Lower lobe of right lung (tissue), 2 donors: Measurements from ENCODE around the gene FBXL16. TPM values are rescaled to one million over a fixed set of nuclear protein-coding genes. Genes with fewer than 3 reads are reported as not detected.

Experiments used
- ATAC-seq, 2 donors: fragments of 200-7000 bp; cut with Tn5 transposase; one replicate each; pipeline ENCODE4 v1.9.1; 2020 to 2022; ENCODE audit warnings: mild to moderate bottlenecking in 2 of 2, moderate library complexity in 2 of 2
- DNase-seq: peaks from one replicate; pipeline ENCODE4 v3.0.0-alpha.2; 2020
- H3K27ac ChIP-seq: fragments of 200-600 bp; one replicate; pipeline ENCODE4 v1.8.0; 2022
- H3K27me3 ChIP-seq: fragments of 200-600 bp; one replicate; pipeline ENCODE4 v1.8.0; 2022; ENCODE audit warnings: low read depth
- H3K36me3 ChIP-seq: fragments of 200-600 bp; one replicate; pipeline ENCODE4 v1.8.0; 2022; ENCODE audit warnings: mild to moderate bottlenecking
- H3K4me1 ChIP-seq: fragments of 200-600 bp; one replicate; pipeline ENCODE4 v1.8.0; 2022
- H3K4me3 ChIP-seq: fragments of 200-600 bp; one replicate; pipeline ENCODE4 v1.8.0; 2022; ENCODE audit warnings: mild to moderate bottlenecking
- H3K9me3 ChIP-seq: fragments of 200-600 bp; one replicate; pipeline ENCODE4 v1.8.0; 2022
- intact Hi-C: fragments of 100-400 bp; cut with DNase I; formaldehyde crosslinking; loops from one replicate; pipeline ENCODE4 v1.11.0; 2022
- total RNA-seq: library from RNA; stranded (reverse); fragmentation: NEBNext Ultra II Directional; extraction: Animal tissue kit (Norgen Biotek cat#: 25700); gene quantifications from one replicate; pipeline ENCODE4 v1.2.1, GENCODE V29; 2021
- TF ChIP-seq, protein P1 (sequence below): fragments of 200-600 bp; IDR thresholded peaks from one replicate; pipeline ENCODE4 v1.8.0; 2022; ENCODE audit warnings: antibody characterized with exemption, mild to moderate bottlenecking
- donor health status: DM: no; HTN: yes; CAD: no; lungs with severe emphysema.

FBXL16 gene
- total RNA-seq, 1 donor from 2014 or later, result 11.0 TPM

GRCh38 chr16:732332-732731, 26.7 kb upstream of the FBXL16 start:
- no peaks in the 10 kb centered on the region for H3K9me3 ChIP-seq
- TF ChIP-seq, protein P1, sequence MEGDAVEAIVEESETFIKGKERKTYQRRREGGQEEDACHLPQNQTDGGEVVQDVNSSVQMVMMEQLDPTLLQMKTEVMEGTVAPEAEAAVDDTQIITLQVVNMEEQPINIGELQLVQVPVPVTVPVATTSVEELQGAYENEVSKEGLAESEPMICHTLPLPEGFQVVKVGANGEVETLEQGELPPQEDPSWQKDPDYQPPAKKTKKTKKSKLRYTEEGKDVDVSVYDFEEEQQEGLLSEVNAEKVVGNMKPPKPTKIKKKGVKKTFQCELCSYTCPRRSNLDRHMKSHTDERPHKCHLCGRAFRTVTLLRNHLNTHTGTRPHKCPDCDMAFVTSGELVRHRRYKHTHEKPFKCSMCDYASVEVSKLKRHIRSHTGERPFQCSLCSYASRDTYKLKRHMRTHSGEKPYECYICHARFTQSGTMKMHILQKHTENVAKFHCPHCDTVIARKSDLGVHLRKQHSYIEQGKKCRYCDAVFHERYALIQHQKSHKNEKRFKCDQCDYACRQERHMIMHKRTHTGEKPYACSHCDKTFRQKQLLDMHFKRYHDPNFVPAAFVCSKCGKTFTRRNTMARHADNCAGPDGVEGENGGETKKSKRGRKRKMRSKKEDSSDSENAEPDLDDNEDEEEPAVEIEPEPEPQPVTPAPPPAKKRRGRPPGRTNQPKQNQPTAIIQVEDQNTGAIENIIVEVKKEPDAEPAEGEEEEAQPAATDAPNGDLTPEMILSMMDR, result no peak
- intact Hi-C loops, result no loop called here
- H3K4me1 ChIP-seq, result peaks cover 14% of the 10 kb centered on the region
- H3K27me3 ChIP-seq, result peaks cover 13% of the 10 kb centered on the region
- DNase-seq (no peak), ATAC-seq (no peak)
- peaks cover 53% of the 10 kb centered on the region for H3K36me3 ChIP-seq
- no peak overlapping the region for H3K4me3 ChIP-seq
- no peak overlapping the region for H3K27ac ChIP-seq

- ATAC-seq (no peak), DNase-seq (no peak)
- intact Hi-C loops, result no loop called here
- Histone ChIP-seq H3K9me3 (no peaks in the 10 kb centered on the region), H3K4me3 (no peak overlapping the region), H3K4me1 (peaks cover 24% of the 10 kb centered on the region), H3K27ac (no peak overlapping the region), H3K36me3 (peaks cover 38% of the 10 kb centered on the region), H3K27me3 (peaks cover 24% of the 10 kb centered on the region)
- TF ChIP-seq, protein P1, result no peak
Measured at GRCh38 chr16:730666-731509, 25.3 kb upstream of the FBXL16 start.

GRCh38 chr16:729768-730665, 24.4 kb upstream of the FBXL16 start:
- Histone ChIP-seq H3K27me3 (peaks cover 31% of the 10 kb centered on the region), H3K36me3 (peaks cover 29% of the 10 kb centered on the region), H3K27ac (no peak overlapping the region), H3K9me3 (no peaks in the 10 kb centered on the region), H3K4me1 (peaks cover 24% of the 10 kb centered on the region), H3K4me3 (no peak overlapping the region)
- intact Hi-C loops, result no loop called here
- no peak for DNase-seq
- no peak for ATAC-seq
- TF ChIP-seq, protein P1, result no peak

DNA sequence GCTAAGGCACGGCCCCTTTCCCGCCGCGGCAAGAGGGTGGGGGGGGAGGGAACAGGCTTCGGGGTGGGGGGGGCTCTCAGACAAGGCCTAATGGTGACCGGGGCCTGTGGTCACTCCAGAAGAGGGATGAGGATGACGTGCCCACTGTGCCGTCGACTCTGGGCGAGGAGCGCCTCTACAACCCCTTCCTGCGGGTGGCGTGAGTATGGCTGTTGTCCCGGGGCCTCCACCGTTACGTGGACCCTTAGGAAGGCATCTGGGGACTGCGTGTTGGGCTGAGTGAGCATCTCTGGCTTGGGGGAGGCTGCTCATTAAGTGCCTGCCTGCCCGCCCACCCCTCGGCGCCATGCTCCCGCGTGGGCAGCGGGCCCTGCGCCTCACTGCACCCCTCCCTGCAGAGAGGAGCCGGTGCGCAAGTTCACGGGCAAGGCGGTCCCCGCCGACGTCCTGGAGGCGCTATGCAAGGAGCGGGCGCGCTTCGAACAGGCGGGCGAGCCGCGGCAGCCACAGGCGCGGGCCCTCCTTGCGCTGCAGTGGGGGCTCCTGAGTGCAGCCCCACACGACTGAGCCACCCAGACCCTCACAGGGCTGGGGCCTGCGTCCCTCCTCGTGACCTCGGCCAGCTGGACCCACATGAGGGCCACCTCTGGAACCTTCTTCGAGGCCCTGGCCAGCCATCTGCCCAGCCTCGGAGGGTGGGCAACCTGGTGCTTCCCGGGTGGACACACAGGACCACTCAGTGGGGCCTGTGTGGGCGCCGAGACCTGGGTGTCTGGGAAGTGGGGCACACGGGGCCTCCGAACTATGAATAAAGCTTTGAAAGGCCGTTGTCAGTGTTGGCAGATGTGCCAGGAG, 23.5 kb upstream of the FBXL16 start:
- Histone ChIP-seq H3K4me3 (peak overlapping the region; percentile 58), H3K9me3 (no peaks in the 10 kb centered on the region), H3K36me3 (peaks cover 20% of the 10 kb centered on the region), H3K27me3 (peaks cover 31% of the 10 kb centered on the region), H3K4me1 (peaks cover 24% of the 10 kb centered on the region), H3K27ac (no peak overlapping the region)
- ATAC-seq (no peak), DNase-seq (no peak)
- intact Hi-C loops, result no loop called here
- TF ChIP-seq, protein P1, result no peak
